T-helper 2 cell treated with Interferon-gamma antibody and Interleukin-4, amounts not matched to agents 5 μg/mL and 100 μg/mL, for 36 hours (primary cell): Measurements from ENCODE around the gene RMDN2.
"Not testable (repeated sequence)": the region's sequence is repeated elsewhere in the genome, so short reads cannot be mapped to it uniquely, and the experiment has no call there.

Experiments
- DNase-seq: peaks from one replicate; pipeline ENCODE4 v3.0.0; 2021; ENCODE audit warnings: low spot score
- H3K27ac Mint-ChIP-seq: one replicate; pipeline ENCODE4 v1.8.0; 2021; ENCODE audit warnings: mild to moderate bottlenecking, mixed read lengths
- H3K27me3 Mint-ChIP-seq: one replicate; pipeline ENCODE4 v1.8.0; 2021; ENCODE audit warnings: low read depth, mixed read lengths
- H3K36me3 Mint-ChIP-seq: one replicate; pipeline ENCODE4 v1.8.0; 2021; ENCODE audit warnings: low read depth, mixed read lengths
- H3K4me1 Mint-ChIP-seq: one replicate; pipeline ENCODE4 v1.8.0; 2021; ENCODE audit warnings: low read depth, mixed read lengths
- H3K4me3 Mint-ChIP-seq: one replicate; pipeline ENCODE4 v1.8.0; 2022; ENCODE audit warnings: mild to moderate bottlenecking, moderate library complexity, mixed read lengths
- H3K9me3 Mint-ChIP-seq: one replicate; pipeline ENCODE4 v1.8.0; 2021; ENCODE audit warnings: mixed read lengths

RMDN2 gene

GRCh38 chr2:38013158-38013752 is 88.2 kb downstream of the RMDN2 start:
- Mint-ChIP-seq H3K36me3 (no peaks in the 10 kb centered on the region), H3K27me3 (peaks cover 11% of the 10 kb centered on the region), H3K9me3 (no peaks in the 10 kb centered on the region), H3K4me1 (no peaks in the 10 kb centered on the region), H3K27ac (no peak overlapping the region), H3K4me3 (no peak overlapping the region)
- DNase-seq: no peak

- Mint-ChIP-seq H3K36me3 (no peaks in the 10 kb centered on the region), H3K27ac (no peak overlapping the region), H3K27me3 (peaks cover 9% of the 10 kb centered on the region), H3K4me1 (no peaks in the 10 kb centered on the region), H3K9me3 (no peaks in the 10 kb centered on the region), H3K4me3 (no peak overlapping the region)
- DNase-seq: no peak
These were observed 91.1 kb downstream of the RMDN2 start for GRCh38 chr2:38016219-38016618.

GRCh38 chr2:38017836-38018235 is 92.7 kb downstream of the RMDN2 start:
- no peak for DNase-seq
- Mint-ChIP-seq H3K9me3 (no peaks in the 10 kb centered on the region), H3K4me3 (no peak overlapping the region), H3K27me3 (peaks cover 9% of the 10 kb centered on the region), H3K27ac (no peak overlapping the region), H3K36me3 (no peaks in the 10 kb centered on the region), H3K4me1 (no peaks in the 10 kb centered on the region)

- H3K4me1 Mint-ChIP-seq, DNase-seq, H3K4me3 Mint-ChIP-seq, H3K36me3 Mint-ChIP-seq, H3K27ac Mint-ChIP-seq, H3K9me3 Mint-ChIP-seq: not testable (repeated sequence)
- peaks cover 23% of the 10 kb centered on the region for H3K27me3 Mint-ChIP-seq
These were observed 95.4 kb downstream of the RMDN2 start for GRCh38 chr2:38020359-38021069.

- no peak overlapping the region for H3K4me3 Mint-ChIP-seq
- H3K4me1 Mint-ChIP-seq: no peaks in the 10 kb centered on the region
- no peaks in the 10 kb centered on the region for H3K36me3 Mint-ChIP-seq
- no peak overlapping the region for H3K27ac Mint-ChIP-seq
- peaks cover 20% of the 10 kb centered on the region for H3K27me3 Mint-ChIP-seq
- no peak for DNase-seq
- no peaks in the 10 kb centered on the region for H3K9me3 Mint-ChIP-seq
These were observed 96.5 kb downstream of the RMDN2 start for GRCh38 chr2:38021589-38021988.

- no peak for DNase-seq
- Mint-ChIP-seq H3K9me3 (no peaks in the 10 kb centered on the region), H3K27ac (no peak overlapping the region), H3K36me3 (no peaks in the 10 kb centered on the region), H3K4me3 (no peak overlapping the region), H3K27me3 (peaks cover 25% of the 10 kb centered on the region), H3K4me1 (peaks cover 5% of the 10 kb centered on the region)
These were observed 101.8 kb downstream of the RMDN2 start for GRCh38 chr2:38026846-38027245.

GRCh38 chr2:38028829-38029228 is 103.7 kb downstream of the RMDN2 start:
- DNase-seq: no peak
- no peak overlapping the region for H3K4me3 Mint-ChIP-seq
- peaks cover 5% of the 10 kb centered on the region for H3K4me1 Mint-ChIP-seq
- no peaks in the 10 kb centered on the region for H3K36me3 Mint-ChIP-seq
- H3K27ac Mint-ChIP-seq: no peak overlapping the region
- H3K9me3 Mint-ChIP-seq: no peaks in the 10 kb centered on the region
- H3K27me3 Mint-ChIP-seq: peaks cover 23% of the 10 kb centered on the region

GRCh38 chr2:38029512-38029911 is 104.4 kb downstream of the RMDN2 start:
- peaks cover 18% of the 10 kb centered on the region for H3K27me3 Mint-ChIP-seq
- H3K4me1 Mint-ChIP-seq: peaks cover 5% of the 10 kb centered on the region
- H3K9me3 Mint-ChIP-seq: no peaks in the 10 kb centered on the region
- H3K27ac Mint-ChIP-seq: no peak overlapping the region
- no peak overlapping the region for H3K4me3 Mint-ChIP-seq
- no peaks in the 10 kb centered on the region for H3K36me3 Mint-ChIP-seq
- no peak for DNase-seq

GRCh38 chr2:38030635-38031355 is 105.7 kb downstream of the RMDN2 start:
- Mint-ChIP-seq H3K27me3 (peaks cover 16% of the 10 kb centered on the region), H3K4me3 (no peak overlapping the region), H3K27ac (no peak overlapping the region), H3K4me1 (peaks cover 5% of the 10 kb centered on the region), H3K9me3 (no peaks in the 10 kb centered on the region), H3K36me3 (no peaks in the 10 kb centered on the region)
- DNase-seq: no peak

GRCh38 chr2:38032946-38033345 is 107.9 kb downstream of the RMDN2 start:
- no peak for DNase-seq
- Mint-ChIP-seq H3K4me1 (peaks cover 8% of the 10 kb centered on the region), H3K27me3 (peaks cover 25% of the 10 kb centered on the region), H3K27ac (no peak overlapping the region), H3K4me3 (no peak overlapping the region), H3K36me3 (no peaks in the 10 kb centered on the region), H3K9me3 (no peaks in the 10 kb centered on the region)

- Mint-ChIP-seq H3K36me3 (no peaks in the 10 kb centered on the region), H3K4me1 (peaks cover 13% of the 10 kb centered on the region)
- DNase-seq: no peak
These were observed 108.6 kb downstream of the RMDN2 start for GRCh38 chr2:38033646-38034045.

GRCh38 chr2:38035968-38036367 is 110.9 kb downstream of the RMDN2 start:
- no peak for DNase-seq
- Mint-ChIP-seq H3K4me1 (peaks cover 10% of the 10 kb centered on the region), H3K4me3 (no peak overlapping the region), H3K36me3 (peaks cover 2% of the 10 kb centered on the region), H3K27me3 (peaks cover 32% of the 10 kb centered on the region), H3K9me3 (no peaks in the 10 kb centered on the region), H3K27ac (no peak overlapping the region)

More at GRCh38 chr2:38033646-38034045, 108.6 kb downstream of the RMDN2 start:
- peaks cover 27% of the 10 kb centered on the region for H3K27me3 Mint-ChIP-seq
- H3K4me3 Mint-ChIP-seq: no peak overlapping the region
- H3K27ac Mint-ChIP-seq: no peak overlapping the region
- no peaks in the 10 kb centered on the region for H3K9me3 Mint-ChIP-seq

- peaks cover 32% of the 10 kb centered on the region for H3K27me3 Mint-ChIP-seq
- peak overlapping the region; percentile 83 for H3K4me3 Mint-ChIP-seq
These were observed 112.2 kb downstream of the RMDN2 start for GRCh38 chr2:38037325-38037724.

More at GRCh38 chr2:38037325-38037724, 112.2 kb downstream of the RMDN2 start:
- peaks cover 2% of the 10 kb centered on the region for H3K36me3 Mint-ChIP-seq
- peaks cover 4% of the 10 kb centered on the region for H3K9me3 Mint-ChIP-seq
- no peak overlapping the region for H3K27ac Mint-ChIP-seq
- DNase-seq: no peak
- peaks cover 10% of the 10 kb centered on the region for H3K4me1 Mint-ChIP-seq
